Tibial nerve (tissue), 4 donors: ENCODE measurements around the gene PSMD5. TPM values are rescaled to one million over a fixed set of nuclear protein-coding genes. Genes with fewer than 3 reads are reported as not detected.

Experiments used
- DNase-seq, 2 donors: peaks; one replicate each; pipeline ENCODE4 v3.0.0-alpha.2; 2019; ENCODE audit warnings: low spot score in 2 of 2
- H3K27ac ChIP-seq, 4 donors: fragments of 200-600 bp; sonication (generic) in 3 of 4; one replicate each; pipeline ENCODE4 v1.5.1; 2017 to 2019; ENCODE audit warnings: mild to moderate bottlenecking in 1 of 4
- H3K27me3 ChIP-seq, 2 donors: fragments of 200-600 bp; sonication (generic) in 1 of 2; one replicate each; pipeline versions ENCODE4 v1.5.1 to v1.6.0; 2017 to 2019
- H3K36me3 ChIP-seq, 3 donors: fragments of 200-600 bp; sonication (generic); one replicate each; pipeline ENCODE4 v1.5.1; 2018 to 2019
- H3K4me1 ChIP-seq, 4 donors: fragments of 200-600 bp; sonication (generic) in 3 of 4; one replicate each; pipeline ENCODE4 v1.5.1; 2017 to 2019
- H3K4me3 ChIP-seq, 4 donors: fragments of 200-600 bp; sonication (generic) in 3 of 4; one replicate each; pipeline ENCODE4 v1.5.1; 2017 to 2019; ENCODE audit warnings: mild to moderate bottlenecking in 1 of 4, moderate library complexity in 1 of 4
- H3K9me3 ChIP-seq, 4 donors: fragments of 200-600 bp; sonication (generic) in 3 of 4; one replicate each; pipeline ENCODE4 v1.5.1; 2017 to 2019
- CTCF ChIP-seq, 5 experiments: fragments of 200-600 bp in 3 of 5; fragments of 450-650 bp in 2 of 5; sonication (generic) in 3 of 5; IDR thresholded peaks; one replicate each; pipeline ENCODE4 v1.5.1; 2016 to 2019; ENCODE audit warnings: antibody characterized with exemption in 5 of 5, mild to moderate bottlenecking in 3 of 5, moderate library complexity in 2 of 5
- EP300 ChIP-seq, 2 donors: sonication (generic); formaldehyde crosslinking; IDR thresholded peaks; one replicate each; pipeline ENCODE4 v1.6.1; 2017; ENCODE audit warnings: antibody characterized with exemption in 2 of 2, mild to moderate bottlenecking in 1 of 2
- POLR2A ChIP-seq, 2 donors: fragments of 450-650 bp; IDR thresholded peaks; one replicate each; pipeline ENCODE4 v1.6.1; 2017; ENCODE audit warnings: antibody characterized with exemption in 2 of 2, mild to moderate bottlenecking in 2 of 2, moderate library complexity in 2 of 2
- WGBS, 2 donors: methylation state at CpG; one replicate each; pipeline ENCODE4 v1.1.5; 2018; 5-methylcytosine and 5-hydroxymethylcytosine counted together
- total RNA-seq, 4 donors: library from RNA; depleted of rRNA; stranded (reverse); fragments of >200 nt; gene quantifications; one replicate each; pipeline ENCODE4 v1.1.0, GENCODE V29; 2016

PSMD5 gene
- total RNA-seq, 4 donors from 2014 or later, result 33.9 to 37.7 (median 37.4) TPM

GRCh38 chr9:120865809-120866208, 23.1 kb upstream of the PSMD5 start:
- no peak for DNase-seq
- WGBS, 2 donors, result 52% methylated on average over 5 of the region's 5 CpGs
- Histone ChIP-seq H3K4me1 (peaks cover 0 to 21% (median 7%) of the 10 kb centered on the region in 4 donors), H3K36me3 (peaks cover 0 to 65% (median 0%) of the 10 kb centered on the region in 3 donors), H3K9me3 (no peaks in the 10 kb centered on the region), H3K4me3 (no peak overlapping the region), H3K27me3 (no peaks in the 10 kb centered on the region), H3K27ac (peak overlapping the region in 2 of 4 donors; percentile 25 to 40)
- TF ChIP-seq POLR2A (IDR thresholded peaks at IDR 0.05), result no peak

- DNase-seq, result no peak
- 58 to 68% methylated on average over 5 of the region's 5 CpGs for WGBS, 2 donors
- Histone ChIP-seq H3K9me3 (no peaks in the 10 kb centered on the region), H3K4me3 (no peak overlapping the region), H3K36me3 (peaks cover 0 to 69% (median 0%) of the 10 kb centered on the region in 3 donors), H3K4me1 (peaks cover 0 to 21% (median 7%) of the 10 kb centered on the region in 4 donors), H3K27me3 (no peaks in the 10 kb centered on the region), H3K27ac (peak overlapping the region in 1 of 4 donors; percentile 25)
- TF ChIP-seq POLR2A (IDR thresholded peaks at IDR 0.05), result no peak
These were observed 22.5 kb upstream of the PSMD5 start for GRCh38 chr9:120865176-120865575.

GRCh38 chr9:120864719-120865118, 22.0 kb upstream of the PSMD5 start:
- TF ChIP-seq EP300 (IDR thresholded peaks at IDR 0.05) (no peak), POLR2A (IDR thresholded peaks at IDR 0.05) (no peak), CTCF (IDR thresholded peaks at IDR 0.05) (no peak)
- H3K27ac ChIP-seq, result no peak overlapping the region
- DNase-seq, result no peak
- H3K36me3 ChIP-seq, result peaks cover 0 to 69% (median 4%) of the 10 kb centered on the region in 3 donors
- H3K9me3 ChIP-seq, result no peaks in the 10 kb centered on the region
- 87 to 94% methylated on average over 5 of the region's 5 CpGs for WGBS, 2 donors
- H3K4me3 ChIP-seq, result no peak overlapping the region
- H3K4me1 ChIP-seq, result peaks cover 0 to 18% (median 6%) of the 10 kb centered on the region in 4 donors
- no peaks in the 10 kb centered on the region for H3K27me3 ChIP-seq

GRCh38 chr9:120863833-120864232, 21.1 kb upstream of the PSMD5 start:
- 87 to 92% methylated on average over 7 of the region's 7 CpGs for WGBS, 2 donors

GRCh38 chr9:120862452-120862851, 19.7 kb upstream of the PSMD5 start:
- Histone ChIP-seq H3K27me3 (no peaks in the 10 kb centered on the region), H3K36me3 (peaks cover 0 to 89% (median 8%) of the 10 kb centered on the region in 3 donors), H3K4me1 (no peaks in the 10 kb centered on the region), H3K4me3 (no peak overlapping the region), H3K27ac (no peak overlapping the region), H3K9me3 (no peaks in the 10 kb centered on the region)
- no peak for DNase-seq
- WGBS, 2 donors, result 86 to 90% methylated on average over 10 to 12 of the region's 12 CpGs
- no peak for TF ChIP-seq EP300 (IDR thresholded peaks at IDR 0.05)
- TF ChIP-seq POLR2A (IDR thresholded peaks at IDR 0.05), result no peak
- no peak for TF ChIP-seq CTCF (IDR thresholded peaks at IDR 0.05)

More at GRCh38 chr9:120863833-120864232, 21.1 kb upstream of the PSMD5 start:
- no peaks in the 10 kb centered on the region for H3K27me3 ChIP-seq
- TF ChIP-seq CTCF (IDR thresholded peaks at IDR 0.05), result no peak
- no peak for TF ChIP-seq POLR2A (IDR thresholded peaks at IDR 0.05)
- TF ChIP-seq EP300 (IDR thresholded peaks at IDR 0.05), result no peak
- no peaks in the 10 kb centered on the region for H3K9me3 ChIP-seq
- no peak overlapping the region for H3K4me3 ChIP-seq
- DNase-seq, result no peak
- peaks cover 0 to 11% (median 3%) of the 10 kb centered on the region in 4 donors for H3K4me1 ChIP-seq
- H3K36me3 ChIP-seq, result peaks cover 0 to 76% (median 4%) of the 10 kb centered on the region in 3 donors
- no peak overlapping the region for H3K27ac ChIP-seq

GRCh38 chr9:120861935-120862334, 19.2 kb upstream of the PSMD5 start:
- WGBS, 2 donors, result 93 to 95% methylated on average over 6 of the region's 6 CpGs
- DNase-seq, result no peak
- Histone ChIP-seq H3K9me3 (no peaks in the 10 kb centered on the region), H3K36me3 (peaks cover 0 to 94% (median 8%) of the 10 kb centered on the region in 3 donors), H3K4me1 (no peaks in the 10 kb centered on the region), H3K27me3 (no peaks in the 10 kb centered on the region), H3K27ac (no peak overlapping the region), H3K4me3 (no peak overlapping the region)
- TF ChIP-seq CTCF (IDR thresholded peaks at IDR 0.05) (no peak), EP300 (IDR thresholded peaks at IDR 0.05) (no peak), POLR2A (IDR thresholded peaks at IDR 0.05) (no peak)
